ENCODE data around the gene GPM6B. TPM values are rescaled to one million over a fixed set of nuclear protein-coding genes. Genes with fewer than 3 reads are reported as not detected.
"Not testable (repeated sequence)": the region's sequence is repeated elsewhere in the genome, so short reads cannot be mapped to it uniquely, and the experiment has no call there.

GPM6B gene
- total RNA-seq, 4 donors from 2014 or later = 2.4 to 7.4 (median 5.3) TPM

DNA sequence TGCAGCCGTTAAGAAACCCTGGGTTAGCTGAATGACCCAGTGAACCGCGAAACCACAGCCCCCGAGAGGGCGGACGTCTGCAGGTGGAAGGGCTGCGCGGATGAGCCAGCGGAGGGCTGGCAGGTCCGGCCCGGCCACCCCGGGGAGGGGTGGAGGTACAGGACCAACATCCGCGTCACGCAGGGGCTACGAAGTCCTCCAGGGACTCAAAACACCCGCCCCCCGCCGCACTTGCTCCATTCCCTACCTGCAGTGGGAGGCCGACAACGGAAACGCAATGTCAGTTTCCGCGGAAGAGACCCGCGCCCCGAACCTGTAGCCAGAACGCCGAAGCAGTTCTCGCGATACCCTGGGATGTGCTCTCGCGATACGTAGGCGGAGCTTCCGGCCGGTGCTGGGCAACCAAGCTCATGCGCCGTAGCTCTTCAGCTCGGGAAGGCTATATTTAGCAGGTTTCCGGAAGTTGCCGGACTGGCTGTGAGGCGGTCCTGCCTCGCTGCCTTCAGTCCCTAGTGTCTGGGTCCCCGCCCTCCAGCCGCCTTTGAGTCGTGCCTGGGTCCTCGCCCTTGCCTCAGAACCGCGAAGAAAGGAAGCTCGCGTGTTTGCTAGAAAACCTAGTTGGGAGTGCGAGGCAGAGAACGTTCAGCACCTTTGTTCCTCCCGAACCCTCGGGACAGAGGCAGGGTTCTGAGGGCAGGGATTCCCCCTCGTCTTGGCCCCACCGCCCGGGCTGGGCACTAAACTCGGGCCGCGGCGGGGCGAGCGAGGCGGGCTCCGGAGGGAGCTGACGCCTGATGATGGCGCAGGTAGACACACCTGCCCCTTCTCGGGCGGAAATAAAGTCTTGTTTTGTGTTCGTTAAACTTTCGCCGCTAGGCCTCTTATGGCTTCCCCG is 82.4 kb downstream of the GPM6B start, which contains the start of the genes OFD1 and TRAPPC2:
TSS of gene OFD1 (plus strand) at position 471 of the 895 bp plus-strand sequence. CDS start at position 795, 324 bp downstream.
TSS of gene TRAPPC2 (minus strand) at position 343 of the 895 bp plus-strand sequence. CDS start 14,657 bp downstream, outside the sequence.
- WGBS, 2 donors = 0 to 3% methylated on average over 10 to 24 of the region's 75 CpGs
- Histone ChIP-seq H3K4me1 (peaks cover 0 to 31% (median 9%) of the 10 kb centered on the region in 3 donors), H3K27me3 (no peaks in the 10 kb centered on the region), H3K9me3 (no peaks in the 10 kb centered on the region), H3K27ac (peak within 1 kb of the TSS; percentile 90 to 97 (median 93)), H3K36me3 (peaks cover 0 to 5% (median 0%) of the 10 kb centered on the region in 3 donors), H3K4me3 (peak within 1 kb of the TSS; percentile 71 to 89 (median 76))
- TF ChIP-seq, protein P1, sequence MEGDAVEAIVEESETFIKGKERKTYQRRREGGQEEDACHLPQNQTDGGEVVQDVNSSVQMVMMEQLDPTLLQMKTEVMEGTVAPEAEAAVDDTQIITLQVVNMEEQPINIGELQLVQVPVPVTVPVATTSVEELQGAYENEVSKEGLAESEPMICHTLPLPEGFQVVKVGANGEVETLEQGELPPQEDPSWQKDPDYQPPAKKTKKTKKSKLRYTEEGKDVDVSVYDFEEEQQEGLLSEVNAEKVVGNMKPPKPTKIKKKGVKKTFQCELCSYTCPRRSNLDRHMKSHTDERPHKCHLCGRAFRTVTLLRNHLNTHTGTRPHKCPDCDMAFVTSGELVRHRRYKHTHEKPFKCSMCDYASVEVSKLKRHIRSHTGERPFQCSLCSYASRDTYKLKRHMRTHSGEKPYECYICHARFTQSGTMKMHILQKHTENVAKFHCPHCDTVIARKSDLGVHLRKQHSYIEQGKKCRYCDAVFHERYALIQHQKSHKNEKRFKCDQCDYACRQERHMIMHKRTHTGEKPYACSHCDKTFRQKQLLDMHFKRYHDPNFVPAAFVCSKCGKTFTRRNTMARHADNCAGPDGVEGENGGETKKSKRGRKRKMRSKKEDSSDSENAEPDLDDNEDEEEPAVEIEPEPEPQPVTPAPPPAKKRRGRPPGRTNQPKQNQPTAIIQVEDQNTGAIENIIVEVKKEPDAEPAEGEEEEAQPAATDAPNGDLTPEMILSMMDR (IDR thresholded peaks at IDR 0.05) = no peak
- TF ChIP-seq POLR2A (IDR thresholded peaks at IDR 0.05) = peak in 3 of 4 donors; percentile 90 to 97 (median 96)
- DNase-seq = peak; percentile 75
- intact Hi-C loops (cut with DNase I) = no loop called here

DNA sequence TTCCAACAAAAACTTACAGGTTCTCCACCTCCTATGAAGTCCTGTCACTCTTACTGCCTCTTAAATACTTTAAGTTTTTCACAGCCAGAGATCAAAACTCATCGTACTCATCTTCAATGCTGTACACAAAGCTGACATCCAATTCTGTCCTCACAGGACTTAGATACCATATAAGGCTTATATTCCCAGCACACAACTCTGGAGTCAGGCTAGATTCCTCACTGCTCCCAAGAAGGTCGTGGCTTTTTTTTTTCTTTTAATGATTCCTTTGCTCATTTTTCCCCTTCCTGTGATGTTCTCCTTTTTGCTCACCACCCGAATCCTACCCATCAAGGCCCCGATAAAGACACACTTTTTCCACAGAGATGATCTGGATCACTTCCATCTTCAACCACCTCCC is 83.4 kb downstream of the GPM6B start:
- DNase-seq = no peak
- peaks cover 0 to 31% (median 9%) of the 10 kb centered on the region in 3 donors for H3K4me1 ChIP-seq
- no peaks in the 10 kb centered on the region for H3K27me3 ChIP-seq
- intact Hi-C loops (cut with DNase I) = no loop called here
- peak overlapping the region; percentile 71 to 89 (median 76) for H3K4me3 ChIP-seq
- 11 to 25% methylated on average over 4 of the region's 4 CpGs for WGBS, 2 donors
- no peak for TF ChIP-seq POLR2A (IDR thresholded peaks at IDR 0.05)
- TF ChIP-seq, protein P1 (IDR thresholded peaks at IDR 0.05) = no peak
- peak overlapping the region; percentile 90 to 97 (median 93) for H3K27ac ChIP-seq
- no peaks in the 10 kb centered on the region for H3K9me3 ChIP-seq
- no peaks in the 10 kb centered on the region for H3K36me3 ChIP-seq

DNA sequence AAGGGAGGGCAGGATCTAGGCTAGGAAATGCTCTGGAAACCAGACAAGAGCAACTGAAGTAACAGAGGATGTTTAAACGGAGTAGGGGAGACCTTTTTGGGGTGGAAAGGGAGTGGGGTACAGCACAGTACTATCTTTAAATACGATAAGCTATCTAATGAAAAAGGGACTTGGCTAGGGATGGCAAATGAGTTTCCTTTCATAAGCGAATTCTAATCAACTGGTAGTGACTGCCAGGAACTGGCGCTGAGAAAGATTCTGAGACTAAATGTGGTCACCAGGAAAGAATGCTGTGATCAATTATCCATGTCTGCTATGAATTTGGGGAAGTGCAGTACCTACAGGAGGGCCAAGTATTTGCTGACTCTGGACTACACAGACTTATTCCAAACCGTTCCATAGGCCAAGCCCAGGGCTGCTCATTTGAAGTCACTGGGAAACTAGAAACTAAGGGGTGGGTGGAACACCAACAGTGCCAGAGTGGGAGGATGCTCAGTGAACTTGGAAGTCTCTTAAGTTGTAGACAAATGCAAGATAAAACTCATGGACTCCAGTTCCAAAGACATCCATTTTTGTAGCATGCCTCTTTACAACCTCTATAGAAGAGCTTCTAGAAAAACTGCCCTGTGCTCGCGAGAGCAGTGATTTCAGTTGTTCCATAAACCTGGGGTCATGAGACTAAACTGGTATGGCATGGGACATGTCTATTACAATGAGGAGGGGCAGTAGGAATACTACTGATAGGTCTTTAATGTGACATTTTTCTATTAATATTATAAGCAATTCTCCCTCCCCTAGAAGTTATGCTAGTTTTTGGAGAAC is 84.4 kb downstream of the GPM6B start:
- Histone ChIP-seq H3K27me3 (no peaks in the 10 kb centered on the region), H3K4me1 (peaks cover 0 to 31% (median 9%) of the 10 kb centered on the region in 3 donors), H3K9me3 (no peaks in the 10 kb centered on the region), H3K4me3 (no peak overlapping the region), H3K27ac (peak overlapping the region in 1 of 4 donors; percentile 94), H3K36me3 (no peaks in the 10 kb centered on the region)
- DNase-seq = no peak
- TF ChIP-seq, protein P1 (IDR thresholded peaks at IDR 0.05) = no peak
- TF ChIP-seq POLR2A (IDR thresholded peaks at IDR 0.05) = no peak
- intact Hi-C loops (cut with DNase I) = no loop called here
- WGBS, 2 donors = 58 to 75% methylated on average over 6 to 7 of the region's 7 CpGs

DNA sequence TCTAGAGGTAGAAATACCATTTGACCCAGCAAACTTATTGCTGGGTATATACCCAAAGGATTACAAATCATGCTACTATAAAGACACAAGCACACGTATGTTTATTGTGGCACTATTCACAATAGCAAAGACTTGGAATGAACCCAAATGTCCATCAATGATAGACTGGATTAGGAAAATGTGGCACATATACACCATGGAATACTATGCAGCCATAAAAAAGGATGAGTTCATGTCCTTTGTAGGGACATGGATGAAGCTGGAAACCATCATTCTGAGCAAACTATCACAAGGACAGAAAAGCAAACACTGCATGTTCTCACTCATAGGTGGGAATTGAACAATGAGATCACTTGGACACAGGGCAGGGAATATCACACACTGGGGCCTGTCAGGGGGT is 86.4 kb downstream of the GPM6B start:
- intact Hi-C loops (cut with DNase I); H3K27me3 ChIP-seq; H3K4me3 ChIP-seq; H3K36me3 ChIP-seq; H3K9me3 ChIP-seq; DNase-seq; H3K27ac ChIP-seq: not testable (repeated sequence)
- peaks cover 0 to 14% (median 3%) of the 10 kb centered on the region in 3 donors for H3K4me1 ChIP-seq
- 77 to 100% methylated on average over 1 of the region's 1 CpG for WGBS, 2 donors

DNA sequence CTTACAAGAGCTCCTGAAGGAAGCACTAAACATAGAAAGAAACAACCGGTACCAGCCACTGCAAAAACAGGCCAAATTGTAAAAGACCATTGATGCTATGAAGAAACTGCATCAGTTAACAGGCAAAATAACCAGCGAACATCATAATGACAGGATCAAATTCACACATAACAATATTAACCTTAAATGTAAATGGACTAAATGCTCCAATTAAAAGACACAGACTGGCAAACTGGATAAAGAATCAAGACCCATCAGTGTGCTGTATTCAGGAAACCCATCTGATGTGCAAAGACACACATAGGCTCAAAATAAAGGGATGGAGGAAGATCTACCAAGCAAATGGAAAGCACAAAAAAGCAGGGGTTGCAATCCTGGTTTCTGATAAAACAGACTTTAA is 90.3 kb downstream of the GPM6B start:
- 84 to 92% methylated on average over 2 of the region's 2 CpGs for WGBS, 2 donors
- H3K4me3 ChIP-seq; intact Hi-C loops (cut with DNase I); H3K27me3 ChIP-seq; H3K36me3 ChIP-seq; H3K27ac ChIP-seq; DNase-seq; H3K9me3 ChIP-seq: not testable (repeated sequence)
- H3K4me1 ChIP-seq = peaks cover 0 to 19% (median 7%) of the 10 kb centered on the region in 3 donors

DNA sequence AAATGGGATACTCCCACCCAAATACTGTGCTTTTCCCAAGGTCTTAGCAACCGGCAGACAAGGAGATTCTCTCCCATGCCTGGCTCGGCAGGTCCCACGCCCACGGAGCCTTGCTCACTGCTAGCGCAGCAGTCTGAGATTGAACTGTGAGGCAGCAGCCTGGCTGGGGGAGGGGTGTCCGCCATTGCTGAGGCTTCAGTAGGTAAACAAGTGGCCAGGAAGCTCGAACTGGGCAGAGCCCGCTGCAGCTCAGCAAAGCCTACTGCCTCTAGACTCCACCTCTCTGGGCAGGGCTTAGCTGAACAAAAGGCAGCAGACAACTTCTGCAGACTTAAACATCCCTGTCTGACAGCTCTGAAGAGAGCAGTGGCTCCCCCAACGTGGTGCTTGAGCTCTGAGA is 92.0 kb downstream of the GPM6B start:
- H3K4me3 ChIP-seq; DNase-seq; intact Hi-C loops (cut with DNase I); H3K27me3 ChIP-seq; H3K36me3 ChIP-seq; H3K27ac ChIP-seq; H3K9me3 ChIP-seq: not testable (repeated sequence)
- 60% methylated on average over 1 of the region's 9 CpGs; no CpG with 5 or more reads in 1 of the 2 donors for WGBS, 2 donors
- peaks cover 0 to 26% (median 7%) of the 10 kb centered on the region in 3 donors for H3K4me1 ChIP-seq

Measured in esophagus squamous epithelium (tissue), 5 donors.